Neural progenitor cell (in vitro differentiated cells): ENCODE measurements around the gene DSCAML1.

ENCODE experiments used
- CTCF ChIP-seq: fragments of 200-600 bp; sonication (generic); IDR thresholded peaks from 2 replicates; pipeline ENCODE4 v1.5.1; 2017; ENCODE audit warnings: antibody characterized with exemption, mild to moderate bottlenecking
- EZH2 ChIP-seq: fragments of 200-600 bp; sonication (generic); IDR thresholded peaks from 2 replicates; pipeline ENCODE4 v1.6.1; 2017; ENCODE audit warnings: antibody characterized with exemption, mild to moderate bottlenecking, moderate library complexity

GRCh38 chr11:117574551-117574950 lies 222.5 kb downstream of the DSCAML1 start:
- TF ChIP-seq EZH2 (no peak), CTCF (no peak)
